GM12872 (cell line): ENCODE results near the gene CCDC150.

Experiments used
- CTCF ChIP-seq: IDR thresholded peaks from 3 replicates; pipeline ENCODE4 v1.5.1; 2011; ENCODE audit warnings: low read depth, mild to moderate bottlenecking, low read length, moderate library complexity; ENCODE audit not compliant: insufficient read depth

The CCDC150 gene

GRCh38 chr2:196742216-196742615 lies 102.7 kb downstream of the CCDC150 start:
- TF ChIP-seq CTCF: no peak

- TF ChIP-seq CTCF: no peak
These were observed 103.2 kb downstream of the CCDC150 start for GRCh38 chr2:196742685-196743084.

- TF ChIP-seq CTCF: no peak
These were observed 103.7 kb downstream of the CCDC150 start for GRCh38 chr2:196743165-196743564.

GRCh38 chr2:196745711-196746110 lies 106.2 kb downstream of the CCDC150 start:
- no peak for TF ChIP-seq CTCF

- TF ChIP-seq CTCF: no peak
These were observed 107.9 kb downstream of the CCDC150 start for GRCh38 chr2:196747400-196747799.

GRCh38 chr2:196748123-196748522 lies 108.6 kb downstream of the CCDC150 start:
- no peak for TF ChIP-seq CTCF

GRCh38 chr2:196750291-196750923 lies 110.9 kb downstream of the CCDC150 start:
- TF ChIP-seq CTCF: no peak
